Transverse colon (tissue), 4 donors: ENCODE measurements around the gene NSD1. TPM values are rescaled to one million over a fixed set of nuclear protein-coding genes. Genes with fewer than 3 reads are reported as not detected.

ENCODE experiments used
- DNase-seq: peaks from one replicate; pipeline ENCODE4 v3.0.0-alpha.2; 2019
- H3K27ac ChIP-seq, 4 donors: fragments of 200-600 bp; sonication (generic); 2 replicates each; pipeline ENCODE4 v1.5.1; 2016 to 2018; ENCODE audit warnings: inconsistent platforms in 4 of 4
- H3K27me3 ChIP-seq: fragments of 200-600 bp; sonication (generic); 2 replicates; pipeline ENCODE4 v1.5.1; 2017; ENCODE audit warnings: inconsistent platforms
- H3K36me3 ChIP-seq, 4 donors: fragments of 200-600 bp; sonication (generic); 2 replicates each; pipeline ENCODE4 v1.5.1; 2017 to 2019; ENCODE audit warnings: inconsistent platforms in 4 of 4
- H3K4me1 ChIP-seq, 4 donors: fragments of 200-600 bp; sonication (generic); 2 replicates each; pipeline ENCODE4 v1.5.1; 2017 to 2020; ENCODE audit warnings: inconsistent platforms in 4 of 4
- H3K4me3 ChIP-seq, 4 donors: fragments of 200-600 bp; sonication (generic); 1 replicate in 1 of 4; 2 replicates in 3 of 4; pipeline versions ENCODE4 v1.5.1 to v1.6.1; 2017 to 2019; ENCODE audit warnings: inconsistent platforms in 4 of 4
- H3K9me3 ChIP-seq, 2 donors: fragments of 200-600 bp; sonication (generic); 2 replicates each; pipeline ENCODE4 v1.5.1; 2017 to 2019; ENCODE audit warnings: inconsistent platforms in 2 of 2
- CTCF ChIP-seq, 5 experiments: fragments of 200-600 bp in 3 of 5; fragments of 450-650 bp in 2 of 5; sonication (generic) in 3 of 5; IDR thresholded peaks; 1 replicate in 2 of 5; 2 replicates in 3 of 5; pipeline ENCODE4 v1.5.1; 2016 to 2017; ENCODE audit warnings: antibody characterized with exemption in 5 of 5, inconsistent platforms in 3 of 5, mild to moderate bottlenecking in 2 of 5, moderate library complexity in 1 of 5
- EP300 ChIP-seq: sonication (generic); formaldehyde crosslinking; IDR thresholded peaks from one replicate; pipeline ENCODE4 v1.6.1; 2017; ENCODE audit warnings: antibody characterized with exemption, low read depth
- POLR2A ChIP-seq: fragments of 450-650 bp; IDR thresholded peaks from one replicate; pipeline ENCODE4 v1.6.1; 2016; ENCODE audit warnings: antibody characterized with exemption, mild to moderate bottlenecking, moderate library complexity
- POLR2AphosphoS5 ChIP-seq, 3 donors: sonication (generic); formaldehyde crosslinking; IDR thresholded peaks; one replicate each; pipeline ENCODE4 v1.6.1; 2016; ENCODE audit warnings: antibody characterized with exemption in 3 of 3
- WGBS, 2 donors: methylation state at CpG; one replicate each; pipeline ENCODE4 v1.1.5; 2018; ENCODE audit warnings: low coverage in 1 of 2; 5-methylcytosine and 5-hydroxymethylcytosine counted together
- in situ Hi-C, 4 donors: fragments of 200-750 bp; cut with MboI; loops; one replicate each; pipeline versions ENCODE4 v1.15.0 to v1.15.1; 2017; ENCODE audit warnings: low sequenced_read_pairs in 3 of 4, low pct_ligation_motif_present in 1 of 4, low pct_unique_long_range_greater_than_20kb in 1 of 4
- intact Hi-C: fragments of 100-400 bp; cut with DNase I; formaldehyde crosslinking; loops from one replicate; pipeline ENCODE4 v1.15.1; 2023; ENCODE audit warnings: low total_unique reads
- total RNA-seq, 4 donors: library from RNA; depleted of rRNA; stranded (reverse); fragments of >200 nt; gene quantifications; one replicate each; pipeline ENCODE4 v1.1.0, GENCODE V29; 2016

The NSD1 gene
- total RNA-seq, 4 donors from 2014 or later: 32.6 to 84.9 (median 60.7) TPM

- intact Hi-C loops (no loop called here), in situ Hi-C loops (no loop called here)
- H3K4me1 ChIP-seq: peaks cover 0 to 3% (median 1%) of the 10 kb centered on the region in 4 donors
- TF ChIP-seq POLR2AphosphoS5 (IDR thresholded peaks at IDR 0.05) (no peak), POLR2A (no peak), CTCF (IDR thresholded peaks at IDR 0.05) (no peak), EP300 (no peak)
- no peaks in the 10 kb centered on the region for H3K27me3 ChIP-seq
- no peak overlapping the region for H3K27ac ChIP-seq
- 80 to 81% methylated on average over 3 to 27 of the region's 27 CpGs for WGBS, 2 donors
- no peak for DNase-seq
- H3K9me3 ChIP-seq: no peaks in the 10 kb centered on the region
- H3K4me3 ChIP-seq: no peak overlapping the region
- peaks cover 0 to 34% (median 13%) of the 10 kb centered on the region in 4 donors for H3K36me3 ChIP-seq
Measured at GRCh38 chr5:177330991-177331842, 197.6 kb downstream of the NSD1 start.

DNA sequence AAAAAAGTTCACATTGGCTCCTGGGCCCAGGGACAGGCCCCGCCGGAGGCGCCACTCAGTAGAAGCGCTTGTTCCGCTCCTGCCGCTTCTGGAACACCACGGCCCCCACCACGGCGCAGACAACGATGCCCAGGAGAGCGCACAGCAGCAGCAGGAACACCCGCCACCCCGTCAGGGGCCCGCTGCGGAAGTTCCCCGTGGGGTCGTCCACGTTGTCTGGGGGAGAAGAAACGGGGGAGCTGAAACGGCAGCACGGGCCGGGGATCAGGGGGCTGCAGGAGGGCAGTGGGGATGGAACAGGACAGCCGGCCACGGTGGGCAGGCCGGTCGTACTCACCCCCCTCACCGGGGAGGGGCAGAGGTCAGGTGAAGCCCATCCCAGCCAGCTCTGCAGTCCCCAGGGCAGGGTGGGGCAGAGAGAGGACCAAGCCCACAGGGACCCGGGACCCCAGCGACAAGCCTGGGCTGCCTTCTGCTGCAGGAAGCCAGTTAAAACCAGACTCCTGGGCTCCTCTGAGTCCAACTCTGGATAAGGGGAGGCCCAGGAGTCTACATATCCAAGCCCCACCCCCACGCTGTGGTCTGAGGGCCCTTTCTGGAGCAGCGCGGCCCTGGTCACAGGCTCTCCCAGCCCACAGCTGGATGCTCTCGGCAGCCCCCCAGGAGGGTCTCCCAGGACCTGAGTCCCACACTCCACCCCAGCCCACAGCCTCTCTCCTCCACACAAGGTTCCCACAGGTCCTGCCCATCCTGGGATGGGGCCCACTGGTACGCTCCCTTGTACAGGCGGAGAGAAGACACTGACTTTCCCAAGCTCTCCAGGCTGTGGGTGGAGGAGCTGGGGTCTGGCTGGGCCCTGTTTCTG lies 198.7 kb downstream of the NSD1 start:
- 91 to 92% methylated on average over 6 to 33 of the region's 35 CpGs for WGBS, 2 donors
- H3K27ac ChIP-seq: no peak overlapping the region
- H3K9me3 ChIP-seq: no peaks in the 10 kb centered on the region
- TF ChIP-seq CTCF (IDR thresholded peaks at IDR 0.05): no peak
- no peak for TF ChIP-seq POLR2A
- no peak for TF ChIP-seq POLR2AphosphoS5 (IDR thresholded peaks at IDR 0.05)
- no peak for TF ChIP-seq EP300
- intact Hi-C loops: no loop called here
- DNase-seq: no peak
- no peak overlapping the region for H3K4me3 ChIP-seq
- peaks cover 0 to 44% (median 18%) of the 10 kb centered on the region in 4 donors for H3K36me3 ChIP-seq
- no peaks in the 10 kb centered on the region for H3K4me1 ChIP-seq
- H3K27me3 ChIP-seq: no peaks in the 10 kb centered on the region
- in situ Hi-C loops: no loop called here

DNA sequence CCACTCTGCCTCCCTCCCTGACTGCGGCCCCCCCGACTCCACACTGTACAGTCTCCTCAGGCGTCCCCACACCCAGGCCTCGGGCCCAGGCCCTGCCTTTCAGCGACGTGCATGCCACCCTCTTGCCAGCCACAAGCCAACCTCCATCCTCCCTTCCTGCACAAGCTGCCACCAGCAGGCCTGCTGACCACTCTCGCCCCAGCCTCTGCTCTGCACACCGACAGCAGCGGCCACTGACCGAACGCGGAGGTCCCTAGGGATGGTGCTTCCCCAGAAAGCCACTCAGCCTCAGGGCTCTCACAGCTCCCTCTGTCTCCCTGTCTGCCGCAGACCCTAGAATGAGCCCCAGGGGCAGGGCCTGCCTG lies 199.3 kb downstream of the NSD1 start:
- H3K9me3 ChIP-seq: no peaks in the 10 kb centered on the region
- intact Hi-C loops: no loop called here
- 95% methylated on average over 13 of the region's 13 CpGs; no CpG with 5 or more reads in 1 of the 2 donors for WGBS, 2 donors

More for the DNA sequence above, 199.3 kb downstream of the NSD1 start:
- Histone ChIP-seq H3K36me3 (peaks cover 0 to 46% (median 21%) of the 10 kb centered on the region in 4 donors), H3K4me3 (no peak overlapping the region), H3K27me3 (no peaks in the 10 kb centered on the region), H3K4me1 (no peaks in the 10 kb centered on the region), H3K27ac (no peak overlapping the region)
- TF ChIP-seq EP300 (no peak), POLR2A (no peak), POLR2AphosphoS5 (IDR thresholded peaks at IDR 0.05) (no peak), CTCF (IDR thresholded peaks at IDR 0.05) (no peak)
- DNase-seq: no peak
- in situ Hi-C loops: no loop called here
